Stimulated activated naive B cell treated with anti-CD40 and anti-IgM and Interleukin-4, amounts not matched to agents 10 μg/mL and 1 μg/mL and 100 μg/mL, for 72 hours (primary cell): ENCODE results near the gene ZNF782.
A peak's percentile ranks its signal among the peaks of the same experiment; 100 is the strongest.
"Not testable (repeated sequence)": the region's sequence is repeated elsewhere in the genome, so short reads cannot be mapped to it uniquely, and the experiment has no call there.

Experiments
- ATAC-seq, 2 donors: fragments of 150-1000 bp; cut with Tn5 transposase; replicated peaks; 2 replicates each; pipeline ENCODE4 v1.10.0; 2021; ENCODE audit warnings: moderate library complexity in 1 of 2
- DNase-seq: peaks from one replicate; pipeline ENCODE4 v3.0.0; 2021
- H3K27ac Mint-ChIP-seq: one replicate; pipeline ENCODE4 v1.8.0; 2022; ENCODE audit warnings: mild to moderate bottlenecking, mixed read lengths
- H3K27me3 Mint-ChIP-seq, 2 donors: one replicate each; pipeline ENCODE4 v1.8.0; 2022; ENCODE audit warnings: mixed read lengths in 2 of 2
- H3K36me3 Mint-ChIP-seq, 2 donors: one replicate each; pipeline ENCODE4 v1.8.0; 2022; ENCODE audit warnings: mixed read lengths in 2 of 2, mild to moderate bottlenecking in 1 of 2
- H3K4me1 Mint-ChIP-seq, 2 donors: one replicate each; pipeline ENCODE4 v1.8.0; 2022; ENCODE audit warnings: mixed read lengths in 2 of 2, mild to moderate bottlenecking in 1 of 2
- H3K4me3 Mint-ChIP-seq, 2 donors: one replicate each; pipeline ENCODE4 v1.8.0; 2022; ENCODE audit warnings: mild to moderate bottlenecking in 2 of 2, mixed read lengths in 2 of 2, moderate library complexity in 1 of 2
- H3K9me3 Mint-ChIP-seq, 2 donors: one replicate each; pipeline ENCODE4 v1.8.0; 2022; ENCODE audit warnings: mixed read lengths in 2 of 2, mild to moderate bottlenecking in 1 of 2

Gene ZNF782

DNA sequence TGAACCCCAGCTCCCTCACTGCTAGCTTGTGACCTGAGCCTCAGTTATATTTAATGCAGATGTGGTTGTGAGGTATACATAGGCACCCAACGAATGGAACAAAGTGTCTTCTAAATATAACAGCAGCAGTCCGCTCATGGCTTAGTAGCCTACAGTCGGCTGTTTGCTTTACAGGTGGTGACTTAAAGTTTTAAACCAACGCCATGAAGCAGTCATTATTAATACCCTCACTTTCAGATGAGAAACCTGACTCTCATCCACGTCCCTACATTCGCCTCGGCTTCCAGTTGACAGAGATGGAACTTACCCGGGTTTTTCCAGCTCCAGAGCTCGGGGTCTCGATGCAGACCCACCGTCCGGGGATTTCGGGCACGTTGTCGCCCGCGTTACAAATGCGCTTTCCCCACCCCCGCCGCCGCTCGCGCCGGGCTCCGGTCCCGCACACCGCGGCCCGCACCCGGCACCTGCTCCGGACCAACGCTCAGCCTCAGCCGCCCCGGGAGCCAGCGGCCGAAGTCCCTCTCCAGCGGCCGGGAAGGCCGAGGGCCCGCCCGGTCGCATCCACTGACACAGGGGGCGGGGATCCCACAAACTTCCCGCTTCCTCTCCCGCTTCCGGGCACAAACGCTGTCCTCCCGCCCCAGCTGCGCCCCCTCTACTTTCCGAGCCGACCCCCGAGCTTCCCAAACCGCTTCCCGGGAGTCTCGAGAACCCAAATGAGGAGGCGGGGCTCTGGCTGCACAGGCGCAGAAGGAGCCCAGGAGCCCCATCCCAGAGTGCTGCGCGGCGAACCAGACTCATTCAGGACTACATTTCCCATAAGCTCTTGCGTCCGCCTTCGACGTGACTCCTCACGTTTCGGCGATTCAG lies at the start of gene ZNF782:
ZNF782 (minus strand) TSS at position 734 of the 870 bp plus-strand sequence. CDS start 2,553 bp downstream, outside the sequence.
- Mint-ChIP-seq H3K4me3 (peak within 1 kb of the TSS; percentile 100), H3K27ac (peak within 1 kb of the TSS; percentile 99), H3K36me3 (peaks cover 13 to 23% of the 10 kb centered on the region in 2 donors), H3K27me3 (peaks cover 0 to 5% of the 10 kb centered on the region in 2 donors), H3K4me1 (peaks cover 23 to 48% of the 10 kb centered on the region in 2 donors), H3K9me3 (no peaks in the 10 kb centered on the region)
- ATAC-seq (peak; percentile 92 to 94), DNase-seq (peak; percentile 79)

DNA sequence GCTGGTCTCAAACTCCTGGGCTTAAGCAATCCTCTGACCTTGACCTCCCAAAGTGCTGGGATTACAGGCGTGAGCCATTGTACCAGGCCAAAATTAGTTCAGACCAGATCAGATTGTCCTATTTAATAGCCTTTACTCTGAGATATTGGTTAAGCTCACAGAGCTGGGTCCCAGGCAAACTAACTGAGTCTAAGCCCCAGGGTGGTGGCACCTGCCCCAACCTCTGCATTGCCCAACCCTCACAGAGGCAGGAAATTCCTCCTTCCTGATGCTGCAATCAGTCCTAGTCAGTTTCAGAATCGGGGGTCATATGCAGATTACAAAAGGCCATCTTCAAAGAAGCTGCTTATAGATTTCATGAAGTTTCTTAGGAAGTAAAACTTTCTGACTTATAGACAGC lies 45.7 kb upstream of the ZNF782 start:
- not testable (repeated sequence) for ATAC-seq, H3K4me1 Mint-ChIP-seq, H3K9me3 Mint-ChIP-seq

DNA sequence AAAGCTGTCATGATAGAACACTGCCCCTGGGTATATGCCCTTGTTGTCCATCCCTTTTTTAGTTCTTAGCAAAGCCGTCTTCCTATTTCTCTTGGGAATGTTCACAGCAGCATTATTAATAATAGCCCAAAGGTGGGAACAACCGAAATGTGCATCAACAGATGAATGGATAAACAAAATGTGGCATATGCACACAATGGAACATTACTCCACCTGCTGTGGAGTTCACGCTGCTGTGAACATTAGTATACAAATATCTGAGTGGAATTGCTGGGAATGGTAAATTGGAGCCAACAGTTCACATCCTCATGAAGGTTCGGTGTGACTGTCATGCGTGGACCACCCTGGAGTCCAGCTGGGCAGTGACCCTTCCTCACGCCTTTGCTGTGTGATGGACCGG lies 37.8 kb upstream of the ZNF782 start:
- Mint-ChIP-seq H3K4me1 (peaks cover 0 to 2% of the 10 kb centered on the region in 2 donors), H3K9me3 (peaks cover 2% of the 10 kb centered on the region in 2 donors), H3K27ac (no peak overlapping the region), H3K27me3 (no peaks in the 10 kb centered on the region), H3K4me3 (no peak overlapping the region), H3K36me3 (peaks cover 44 to 64% of the 10 kb centered on the region in 2 donors)
- DNase-seq (no peak), ATAC-seq (no peak)

More for the DNA sequence above, 45.7 kb upstream of the ZNF782 start:
- not testable (repeated sequence) for H3K27ac Mint-ChIP-seq, H3K4me3 Mint-ChIP-seq, H3K27me3 Mint-ChIP-seq, DNase-seq
- H3K36me3 Mint-ChIP-seq: peaks cover 17 to 23% of the 10 kb centered on the region in 2 donors

DNA sequence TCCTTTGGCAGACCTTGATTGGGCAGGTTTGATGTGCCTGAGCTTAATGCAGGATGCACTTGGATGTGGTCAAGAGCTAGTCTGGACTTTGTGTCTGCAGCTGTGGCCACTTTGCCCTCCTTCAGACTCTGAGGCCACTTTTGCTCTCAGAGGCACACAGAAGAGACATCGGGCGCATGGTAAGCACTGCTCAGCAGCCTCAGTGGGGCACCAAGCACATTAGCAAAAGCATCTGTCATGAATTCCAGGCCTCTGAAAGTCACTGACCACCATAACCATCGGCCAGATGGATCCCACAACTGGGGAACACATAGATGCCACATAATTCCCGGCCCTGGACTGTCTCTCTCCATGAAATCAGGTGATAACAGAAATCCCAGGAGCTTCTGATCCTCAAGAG lies 34.3 kb upstream of the ZNF782 start:
- Mint-ChIP-seq H3K36me3 (peaks cover 26 to 55% of the 10 kb centered on the region in 2 donors), H3K4me3 (no peak overlapping the region), H3K4me1 (peaks cover 0 to 5% of the 10 kb centered on the region in 2 donors), H3K9me3 (peaks cover 4 to 8% of the 10 kb centered on the region in 2 donors), H3K27ac (no peak overlapping the region), H3K27me3 (no peaks in the 10 kb centered on the region)
- DNase-seq: no peak
- no peak for ATAC-seq

DNA sequence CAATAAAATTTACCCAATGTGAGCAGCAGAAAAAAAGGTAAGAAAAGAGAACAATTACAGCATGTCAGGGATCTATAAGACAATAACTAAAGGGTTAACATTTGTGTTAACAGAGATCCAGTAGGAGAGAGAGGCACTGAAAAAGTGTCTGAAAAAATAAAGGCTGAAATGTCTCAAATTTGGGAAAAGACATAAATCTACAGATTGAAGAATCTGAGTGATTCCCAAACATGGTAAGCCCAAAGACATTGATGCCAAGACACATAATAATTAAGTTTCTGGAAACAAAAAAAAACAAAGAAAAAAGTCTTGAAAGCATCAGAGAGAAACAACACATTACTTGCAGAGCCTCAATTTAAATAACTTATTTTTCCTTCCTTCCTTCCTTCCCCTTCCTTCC lies 31.1 kb upstream of the ZNF782 start:
- H3K9me3 Mint-ChIP-seq: peaks cover 4 to 8% of the 10 kb centered on the region in 2 donors
- DNase-seq (no peak), ATAC-seq (no peak)
- peaks cover 0 to 5% of the 10 kb centered on the region in 2 donors for H3K4me1 Mint-ChIP-seq
- H3K36me3 Mint-ChIP-seq: peaks cover 14 to 36% of the 10 kb centered on the region in 2 donors
- no peaks in the 10 kb centered on the region for H3K27me3 Mint-ChIP-seq
- no peak overlapping the region for H3K27ac Mint-ChIP-seq
- H3K4me3 Mint-ChIP-seq: no peak overlapping the region

DNA sequence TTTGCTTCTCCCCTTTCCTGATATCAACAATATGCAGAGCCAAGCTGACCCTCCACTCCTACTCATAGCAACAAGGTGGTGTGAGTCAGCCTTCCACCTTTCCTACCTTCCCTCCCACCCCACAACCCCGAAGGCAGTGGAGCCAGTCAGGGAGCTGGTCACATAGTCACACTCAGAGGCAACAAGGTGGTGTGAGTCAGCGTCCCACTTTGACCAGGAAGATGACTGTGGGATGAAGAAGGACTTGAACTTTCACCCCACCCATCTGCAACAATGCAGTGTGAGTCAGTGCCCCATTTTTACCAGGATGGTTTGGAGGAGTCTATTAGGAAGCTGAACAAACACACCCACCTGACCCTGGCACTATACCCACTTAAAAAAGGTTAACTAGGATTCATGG lies 30.1 kb upstream of the ZNF782 start:
- DNase-seq (no peak), ATAC-seq (no peak)
- peaks cover 0 to 5% of the 10 kb centered on the region in 2 donors for H3K4me1 Mint-ChIP-seq
- H3K27ac Mint-ChIP-seq: no peak overlapping the region
- no peak overlapping the region for H3K4me3 Mint-ChIP-seq
- peaks cover 0 to 5% of the 10 kb centered on the region in 2 donors for H3K27me3 Mint-ChIP-seq
- H3K36me3 Mint-ChIP-seq: peaks cover 7 to 29% of the 10 kb centered on the region in 2 donors
- H3K9me3 Mint-ChIP-seq: peaks cover 4 to 8% of the 10 kb centered on the region in 2 donors

DNA sequence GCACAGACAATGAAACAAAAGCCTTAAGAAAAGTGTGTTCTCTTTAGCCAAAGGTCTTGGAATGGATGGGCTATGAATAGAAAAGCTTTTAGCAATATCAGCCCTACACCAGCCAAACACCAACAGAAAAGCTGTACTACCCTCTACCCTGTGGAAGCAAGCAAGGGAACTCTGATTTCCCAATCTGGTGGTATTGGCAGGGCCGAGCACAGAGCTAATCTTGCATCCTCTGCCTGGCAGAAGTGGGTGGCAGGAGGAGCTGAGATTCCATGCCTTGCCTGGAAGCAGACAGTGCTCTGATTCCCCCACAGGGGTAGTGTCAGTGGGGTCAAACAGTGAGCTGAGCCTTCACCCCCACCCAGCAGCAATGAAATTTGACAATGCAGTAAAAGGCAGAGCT lies 29.6 kb upstream of the ZNF782 start:
- H3K27ac Mint-ChIP-seq: no peak overlapping the region
- peaks cover 0 to 5% of the 10 kb centered on the region in 2 donors for H3K4me1 Mint-ChIP-seq
- DNase-seq (no peak), ATAC-seq (no peak)
- no peak overlapping the region for H3K4me3 Mint-ChIP-seq
- peaks cover 0 to 10% of the 10 kb centered on the region in 2 donors for H3K27me3 Mint-ChIP-seq
- peaks cover 7 to 29% of the 10 kb centered on the region in 2 donors for H3K36me3 Mint-ChIP-seq
- peaks cover 4 to 9% of the 10 kb centered on the region in 2 donors for H3K9me3 Mint-ChIP-seq

DNA sequence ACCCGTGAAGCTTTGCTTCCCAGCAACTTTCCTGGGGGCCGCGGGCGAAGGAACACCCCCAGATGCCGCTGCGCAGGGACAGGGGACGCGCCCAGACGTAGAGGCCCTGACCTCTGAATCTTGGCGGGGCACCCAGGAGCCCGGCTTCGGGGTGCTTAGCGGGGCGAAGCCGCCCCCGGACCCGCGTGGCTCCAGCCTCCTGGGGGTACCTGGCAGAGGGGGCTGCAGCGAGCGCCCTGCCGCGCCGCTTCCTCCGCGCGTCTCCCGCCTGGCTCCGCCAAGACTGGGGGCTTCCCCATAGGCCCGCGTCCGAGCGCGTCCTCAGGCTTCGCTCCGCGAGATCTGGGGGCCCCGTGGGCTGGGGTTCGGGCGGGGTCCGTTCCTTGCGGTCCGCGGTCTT lies 23.0 kb upstream of the ZNF782 start:
- H3K4me1 Mint-ChIP-seq: peaks cover 12 to 21% of the 10 kb centered on the region in 2 donors
- H3K4me3 Mint-ChIP-seq: peak overlapping the region in 1 of 2 donors; percentile 19
- H3K27ac Mint-ChIP-seq: no peak overlapping the region
- H3K36me3 Mint-ChIP-seq: peaks cover 0 to 3% of the 10 kb centered on the region in 2 donors
- H3K27me3 Mint-ChIP-seq: peaks cover 23 to 47% of the 10 kb centered on the region in 2 donors
- peaks cover 0 to 1% of the 10 kb centered on the region in 2 donors for H3K9me3 Mint-ChIP-seq
- ATAC-seq: no peak
- no peak for DNase-seq

DNA sequence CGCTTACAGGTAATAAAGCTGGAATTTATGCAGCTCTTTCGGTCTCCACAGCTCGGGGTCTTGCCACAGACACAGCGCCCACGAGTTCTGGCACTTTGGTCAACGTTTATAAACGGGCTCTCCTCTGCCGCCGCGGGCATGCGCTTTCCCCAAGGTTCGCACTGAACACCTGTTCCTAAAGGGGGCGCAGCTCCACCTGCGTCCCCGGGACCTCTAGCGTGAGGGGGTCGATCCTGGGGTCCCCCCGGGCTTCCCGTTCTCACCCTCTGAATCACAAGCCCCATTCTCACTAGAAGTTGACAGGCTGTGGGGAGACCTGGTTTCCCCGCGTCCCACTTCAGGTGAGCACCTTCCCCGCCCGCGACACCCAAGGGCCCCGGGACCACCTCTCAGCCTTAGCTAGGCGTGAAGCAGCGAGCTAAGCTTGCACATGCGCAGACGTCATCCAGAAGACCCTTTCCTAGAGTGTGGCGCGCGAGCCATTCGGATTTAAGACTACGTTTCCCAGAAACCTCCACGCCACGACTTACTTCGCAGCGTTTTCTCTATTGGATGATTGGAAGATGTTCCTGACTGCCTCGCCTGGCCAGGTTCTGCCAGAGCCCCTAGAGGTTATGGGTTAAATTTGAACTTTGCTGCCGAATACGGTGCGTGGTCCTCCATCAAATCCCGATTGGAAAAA lies 21.3 kb upstream of the ZNF782 start:
- DNase-seq (peak; percentile 39), ATAC-seq (peak; percentile 73 to 75)
- Mint-ChIP-seq H3K9me3 (peaks cover 0 to 1% of the 10 kb centered on the region in 2 donors), H3K36me3 (peaks cover 0 to 3% of the 10 kb centered on the region in 2 donors), H3K27me3 (peaks cover 23 to 47% of the 10 kb centered on the region in 2 donors), H3K4me1 (peaks cover 12 to 21% of the 10 kb centered on the region in 2 donors), H3K27ac (peak overlapping the region; percentile 87), H3K4me3 (peak overlapping the region; percentile 85 to 90)

DNA sequence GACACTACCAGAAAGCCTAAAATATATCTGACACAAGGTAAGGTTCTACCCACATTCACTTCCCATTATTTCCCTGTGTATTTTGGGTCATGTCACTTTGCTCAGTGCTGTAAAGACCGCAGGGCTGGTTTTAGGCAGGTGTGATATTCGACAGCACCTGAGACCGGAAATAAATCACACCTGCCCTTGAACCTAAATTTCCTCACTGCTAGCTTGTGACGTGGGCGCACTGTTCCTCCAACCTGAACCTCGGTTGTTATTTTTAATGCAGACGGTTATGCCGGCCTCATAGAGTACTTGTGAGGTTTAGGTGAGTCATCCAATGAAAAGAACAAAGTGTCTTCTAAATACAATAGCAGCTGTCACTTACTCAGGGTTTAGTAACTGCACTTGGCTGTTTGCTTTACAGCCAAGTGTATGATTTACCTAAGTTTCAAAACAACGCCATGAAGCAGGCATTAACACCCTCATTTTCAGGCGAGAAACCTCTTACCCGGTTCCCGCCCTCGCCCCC lies 20.7 kb upstream of the ZNF782 start:
- Mint-ChIP-seq H3K27ac (peak overlapping the region; percentile 87), H3K9me3 (peaks cover 0 to 1% of the 10 kb centered on the region in 2 donors), H3K4me1 (peaks cover 12 to 21% of the 10 kb centered on the region in 2 donors), H3K4me3 (peak overlapping the region; percentile 85 to 90), H3K36me3 (peaks cover 0 to 3% of the 10 kb centered on the region in 2 donors), H3K27me3 (peaks cover 23 to 47% of the 10 kb centered on the region in 2 donors)
- ATAC-seq (peak; percentile 50 to 60), DNase-seq (no peak)

DNA sequence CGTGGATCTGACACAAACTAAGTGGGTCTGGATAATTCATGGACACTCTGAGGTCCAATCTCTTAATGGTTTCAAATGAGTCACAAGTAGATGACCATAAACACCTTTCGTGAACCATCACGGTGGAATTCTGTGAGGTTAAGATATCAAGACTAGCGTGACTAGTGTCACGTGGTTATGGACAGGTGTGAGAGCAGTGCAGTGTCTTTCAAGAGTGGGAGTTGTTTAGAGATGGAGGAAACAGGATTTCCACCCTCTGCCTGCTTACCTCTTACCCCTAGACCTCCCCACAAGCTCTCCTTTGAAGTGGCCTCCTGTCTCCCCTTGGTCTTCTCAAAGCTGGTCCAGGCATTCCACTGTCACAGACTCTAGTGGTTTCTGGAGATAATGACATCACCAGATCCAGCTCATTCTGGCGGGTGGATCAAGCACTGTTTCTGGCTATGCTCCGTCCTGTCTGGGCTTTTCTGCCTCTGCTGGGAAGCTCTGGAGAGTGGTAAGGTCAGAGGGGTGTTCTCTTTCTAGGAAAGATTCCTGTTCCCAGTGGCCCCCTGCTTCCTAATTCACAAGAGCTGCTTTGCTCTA lies 20.0 kb upstream of the ZNF782 start:
- H3K4me3 Mint-ChIP-seq: no peak overlapping the region
- H3K4me1 Mint-ChIP-seq: peaks cover 12 to 21% of the 10 kb centered on the region in 2 donors
- no peaks in the 10 kb centered on the region for H3K9me3 Mint-ChIP-seq
- ATAC-seq: no peak
- peaks cover 0 to 3% of the 10 kb centered on the region in 2 donors for H3K36me3 Mint-ChIP-seq
- peaks cover 23 to 40% of the 10 kb centered on the region in 2 donors for H3K27me3 Mint-ChIP-seq
- no peak for DNase-seq
- no peak overlapping the region for H3K27ac Mint-ChIP-seq

DNA sequence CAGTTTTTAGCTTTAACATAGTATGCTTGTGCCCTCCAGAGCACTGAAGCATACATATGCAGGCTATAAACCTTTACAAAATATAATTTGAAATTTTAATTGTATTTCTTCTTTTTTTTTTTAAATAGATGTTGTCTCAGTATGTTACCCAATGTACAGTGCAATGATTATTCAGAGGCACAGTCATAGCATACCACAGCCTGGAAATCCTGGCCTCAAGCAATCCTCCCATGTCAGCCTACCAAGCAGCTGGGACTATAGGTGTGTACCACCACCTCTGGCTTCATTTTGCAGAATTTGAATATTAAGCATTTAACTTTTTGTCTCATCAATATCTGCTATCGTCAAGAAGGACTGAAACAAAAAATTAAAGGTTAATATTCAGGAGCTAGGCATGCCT lies 16.9 kb upstream of the ZNF782 start:
- peaks cover 13 to 29% of the 10 kb centered on the region in 2 donors for H3K27me3 Mint-ChIP-seq
- no peak for DNase-seq
- no peak overlapping the region for H3K4me3 Mint-ChIP-seq
- peaks cover 12 to 16% of the 10 kb centered on the region in 2 donors for H3K4me1 Mint-ChIP-seq
- no peak for ATAC-seq
- peaks cover 0 to 3% of the 10 kb centered on the region in 2 donors for H3K36me3 Mint-ChIP-seq
- H3K27ac Mint-ChIP-seq: no peak overlapping the region
- H3K9me3 Mint-ChIP-seq: no peaks in the 10 kb centered on the region

DNA sequence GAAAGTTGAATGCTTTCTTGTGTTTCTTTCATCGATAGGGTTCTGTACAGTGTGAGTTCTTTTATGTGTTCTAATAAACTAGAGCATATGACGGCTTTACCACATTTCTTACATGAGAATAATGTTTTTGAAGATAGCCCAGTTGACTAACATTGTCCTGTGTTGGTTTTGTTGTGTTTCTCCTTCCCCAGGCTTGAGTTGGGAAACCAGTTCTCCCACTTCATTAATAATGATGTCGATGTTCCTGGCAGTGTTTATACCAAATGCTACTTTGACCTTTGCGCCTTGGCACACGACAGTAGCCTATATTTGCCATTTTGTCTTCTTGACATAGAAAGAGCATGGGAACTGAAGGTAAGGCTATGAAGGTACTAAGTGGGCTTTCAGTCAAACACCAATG lies 14.4 kb upstream of the ZNF782 start:
- Mint-ChIP-seq H3K27me3 (peaks cover 5% of the 10 kb centered on the region in 2 donors), H3K36me3 (peaks cover 6 to 12% of the 10 kb centered on the region in 2 donors), H3K4me1 (peaks cover 0 to 1% of the 10 kb centered on the region in 2 donors), H3K9me3 (peaks cover 7 to 9% of the 10 kb centered on the region in 2 donors), H3K4me3 (no peak overlapping the region), H3K27ac (no peak overlapping the region)
- DNase-seq: no peak
- no peak for ATAC-seq
